ENCODE results near the gene MEX3A. TPM values are rescaled to one million over a fixed set of nuclear protein-coding genes. Genes with fewer than 3 reads are reported as not detected.

Gene MEX3A
- total and polyA plus RNA-seq, 10 donors = 0.11 to 0.76 (median 0.30) TPM

- H3K4me3 ChIP-seq = peak overlapping the region in 3 of 8 donors; percentile 41 to 61 (median 43)
- WGBS, 5 donors = 62 to 76% (median 67%) methylated on average over 10 to 11 of the region's 11 CpGs
- peak overlapping the region; percentile 22 to 86 (median 84) for H3K27ac ChIP-seq
- H3K4me1 ChIP-seq = peaks cover 23 to 72% (median 54%) of the 10 kb centered on the region in 6 donors
- intact Hi-C loops (cut with DNase I; ENCODE audit: low total_unique reads) = no loop called here
- no peak for TF ChIP-seq POLR2AphosphoS5 (IDR thresholded peaks at IDR 0.05)
- TF ChIP-seq POLR2A (IDR thresholded peaks at IDR 0.05) = no peak
- no peak for TF ChIP-seq CTCF (IDR thresholded peaks at IDR 0.05 in 8 of 11, conservative IDR thresholded peaks at IDR 0.05 in 3 of 11)
- H3K9me3 ChIP-seq = no peaks in the 10 kb centered on the region
- H3K36me3 ChIP-seq = no peaks in the 10 kb centered on the region
- peaks cover 0 to 19% (median 0%) of the 10 kb centered on the region in 7 donors for H3K27me3 ChIP-seq (replicated peaks in 1 of 7)
- DNase-seq = no peak
These were observed 22.9 kb upstream of the MEX3A start for GRCh38 chr1:156104861-156105832.

- 41 to 47% (median 42%) methylated on average over 9 to 15 of the region's 15 CpGs for WGBS, 5 donors
- H3K4me1 ChIP-seq = peaks cover 23 to 72% (median 54%) of the 10 kb centered on the region in 6 donors
- no peaks in the 10 kb centered on the region for H3K9me3 ChIP-seq
- no peaks in the 10 kb centered on the region for H3K36me3 ChIP-seq
- H3K4me3 ChIP-seq = no peak overlapping the region
- TF ChIP-seq POLR2AphosphoS5 (IDR thresholded peaks at IDR 0.05) = peak; percentile 11 to 54 (median 42)
- TF ChIP-seq POLR2A (IDR thresholded peaks at IDR 0.05) = no peak
- no peak for TF ChIP-seq CTCF (IDR thresholded peaks at IDR 0.05 in 8 of 11, conservative IDR thresholded peaks at IDR 0.05 in 3 of 11)
- peaks cover 0 to 19% (median 0%) of the 10 kb centered on the region in 7 donors for H3K27me3 ChIP-seq (replicated peaks in 1 of 7)
- intact Hi-C loops (cut with DNase I; ENCODE audit: low total_unique reads) = no loop called here
- no peak for DNase-seq
- peak overlapping the region in 6 of 8 donors; percentile 23 to 85 (median 84) for H3K27ac ChIP-seq
These were observed 22.0 kb upstream of the MEX3A start for GRCh38 chr1:156104065-156104810.

GRCh38 chr1:156103521-156103947 lies 21.3 kb upstream of the MEX3A start:
- WGBS, 5 donors = 59 to 74% (median 59%) methylated on average over 6 to 9 of the region's 9 CpGs

More at GRCh38 chr1:156103521-156103947, 21.3 kb upstream of the MEX3A start:
- Histone ChIP-seq H3K9me3 (no peaks in the 10 kb centered on the region), H3K4me3 (no peak overlapping the region), H3K4me1 (peaks cover 23 to 72% (median 54%) of the 10 kb centered on the region in 6 donors), H3K27me3 (replicated peaks in 1 of 7) (peaks cover 0 to 19% (median 0%) of the 10 kb centered on the region in 7 donors), H3K36me3 (no peaks in the 10 kb centered on the region), H3K27ac (peak overlapping the region in 6 of 8 donors; percentile 23 to 85 (median 78))
- TF ChIP-seq POLR2A (IDR thresholded peaks at IDR 0.05) = no peak
- no peak for TF ChIP-seq CTCF (IDR thresholded peaks at IDR 0.05 in 8 of 11, conservative IDR thresholded peaks at IDR 0.05 in 3 of 11)
- no peak for TF ChIP-seq POLR2AphosphoS5 (IDR thresholded peaks at IDR 0.05)
- no peak for DNase-seq
- intact Hi-C loops (cut with DNase I; ENCODE audit: low total_unique reads) = no loop called here
